Keratinocyte (primary cell): ENCODE results near the gene OGA. TPM values are rescaled to one million over a fixed set of nuclear protein-coding genes. Genes with fewer than 3 reads are reported as not detected.
A peak's percentile ranks its signal among the peaks of the same experiment; 100 is the strongest.

Experiments used
- DNase-seq: peaks from one replicate; pipeline ENCODE4 v3.0.0-alpha.2; 2011; ENCODE audit warnings: low read depth, missing footprints, low spot score
- FAIRE-seq: peaks from 2 replicates; lab custom pipeline; 2011; peaks lifted over from hg19 to GRCh38; lab: Jason Lieb, UNC
- H2AFZ ChIP-seq: 2 replicates; pipeline ENCODE4 v1.6.0; 2012; ENCODE audit warnings: low read length, control low read depth, inconsistent platforms; ENCODE audit not compliant: control insufficient read depth
- H3K27ac ChIP-seq: 2 replicates; pipeline ENCODE4 v1.5.1; 2011; ENCODE audit warnings: low read length; ENCODE audit not compliant: control insufficient read depth, insufficient read depth
- H3K27me3 ChIP-seq: 3 replicates; pipeline ENCODE4 v1.6.0; 2011; ENCODE audit warnings: low read length; ENCODE audit not compliant: control insufficient read depth, insufficient read depth; ENCODE audit errors: extremely low read depth
- H3K36me3 ChIP-seq, 2 experiments: 2 replicates in 1 of 2; 3 replicates in 1 of 2; pipeline ENCODE4 v1.5.1; 2011; ENCODE audit warnings: low read length in 2 of 2, mild to moderate bottlenecking in 1 of 2; ENCODE audit not compliant: control insufficient read depth in 2 of 2, insufficient read depth in 2 of 2; ENCODE audit errors: extremely low read depth in 1 of 2
- H3K4me1 ChIP-seq: 3 replicates; pipeline ENCODE4 v1.5.1; 2011; ENCODE audit warnings: low read length; ENCODE audit not compliant: control insufficient read depth, insufficient read depth; ENCODE audit errors: extremely low read depth
- H3K4me2 ChIP-seq: 3 replicates; pipeline ENCODE4 v1.6.0; 2011; ENCODE audit warnings: low read depth, low read length; ENCODE audit not compliant: control insufficient read depth, insufficient read depth; ENCODE audit errors: extremely low read depth
- H3K4me3 ChIP-seq, 3 experiments: fragments of 200-600 bp in 1 of 3; sonication (generic) in 1 of 3; 2 replicates in 2 of 3; 3 replicates in 1 of 3; pipeline ENCODE4 v1.5.1; 2011 to 2016; ENCODE audit warnings: low read length in 3 of 3, mild to moderate bottlenecking in 3 of 3, control low read depth in 2 of 3, inconsistent platforms in 1 of 3, low read depth in 1 of 3, mixed read lengths in 1 of 3, mixed run types in 1 of 3, moderate library complexity in 1 of 3; ENCODE audit not compliant: control insufficient read depth in 2 of 3, insufficient read depth in 2 of 3; ENCODE audit errors: extremely low read depth in 1 of 3
- H3K79me2 ChIP-seq: 2 replicates; pipeline ENCODE4 v1.6.0; 2012; ENCODE audit warnings: low read length; ENCODE audit not compliant: control insufficient read depth, insufficient read depth
- H3K9ac ChIP-seq: 3 replicates; pipeline ENCODE4 v1.6.0; 2011; ENCODE audit warnings: low read length; ENCODE audit not compliant: control insufficient read depth, insufficient read depth; ENCODE audit errors: extremely low read depth
- H3K9me1 ChIP-seq: 3 replicates; pipeline ENCODE4 v1.6.0; 2011; ENCODE audit warnings: low read length; ENCODE audit not compliant: control insufficient read depth, insufficient read depth; ENCODE audit errors: extremely low read depth
- H3K9me3 ChIP-seq: 2 replicates; pipeline ENCODE4 v1.5.1; 2012; ENCODE audit warnings: low read depth, low read length; ENCODE audit not compliant: control insufficient read depth
- H4K20me1 ChIP-seq: 3 replicates; pipeline ENCODE4 v1.6.0; 2011; ENCODE audit warnings: low read length; ENCODE audit not compliant: control insufficient read depth, insufficient read depth; ENCODE audit errors: extremely low read depth
- EZH2 ChIP-seq: IDR thresholded peaks from one replicate; pipeline ENCODE4 v1.6.1; 2012; ENCODE audit warnings: inconsistent platforms, mild to moderate bottlenecking, low read length, moderate library complexity
- dilution Hi-C: fragments of 300-500 bp; cut with MboI; formaldehyde crosslinking; loops from one replicate; pipeline ENCODE4 v1.7.0; 2020; ENCODE audit warnings: low sequenced_read_pairs; ENCODE audit not compliant: extremely low pct_ligation_motif_present
- polyA plus RNA-seq, 5 experiments: library from polyadenylated mRNA; depleted of rRNA in 3 of 5; stranded (reverse) in 3 of 5; stranded (forward) in 1 of 5; unstranded in 1 of 5; fragments of >200 nt; gene quantifications; 1 replicate in 1 of 5; 2 replicates in 3 of 5; 3 replicates in 1 of 5; pipeline versions ENCODE4 v1.2.1 to v1.2.3, GENCODE V29; 2011 to 2012; ENCODE audit warnings: missing spikeins in 2 of 5, low read depth in 1 of 5, low replicate concordance in 1 of 5
- TF ChIP-seq, protein P1 (sequence below), 3 experiments: IDR thresholded peaks in 1 of 3; conservative IDR thresholded peaks in 1 of 3; optimal IDR thresholded peaks in 1 of 3; 2 replicates in 2 of 3; 3 replicates in 1 of 3; pipeline versions ENCODE3 to v1.5.1; 2011; ENCODE audit warnings: low read length in 3 of 3, mild to moderate bottlenecking in 3 of 3, moderate library complexity in 2 of 3, control low read depth in 1 of 3, inconsistent platforms in 1 of 3; ENCODE audit not compliant: insufficient read depth in 2 of 3; ENCODE audit errors: extremely low read depth in 1 of 3

OGA gene
- polyA plus RNA-seq, 1 donor (not counting 4 experiments of a cell fraction or from before 2014, with no cell fraction given) = 104 TPM

DNA sequence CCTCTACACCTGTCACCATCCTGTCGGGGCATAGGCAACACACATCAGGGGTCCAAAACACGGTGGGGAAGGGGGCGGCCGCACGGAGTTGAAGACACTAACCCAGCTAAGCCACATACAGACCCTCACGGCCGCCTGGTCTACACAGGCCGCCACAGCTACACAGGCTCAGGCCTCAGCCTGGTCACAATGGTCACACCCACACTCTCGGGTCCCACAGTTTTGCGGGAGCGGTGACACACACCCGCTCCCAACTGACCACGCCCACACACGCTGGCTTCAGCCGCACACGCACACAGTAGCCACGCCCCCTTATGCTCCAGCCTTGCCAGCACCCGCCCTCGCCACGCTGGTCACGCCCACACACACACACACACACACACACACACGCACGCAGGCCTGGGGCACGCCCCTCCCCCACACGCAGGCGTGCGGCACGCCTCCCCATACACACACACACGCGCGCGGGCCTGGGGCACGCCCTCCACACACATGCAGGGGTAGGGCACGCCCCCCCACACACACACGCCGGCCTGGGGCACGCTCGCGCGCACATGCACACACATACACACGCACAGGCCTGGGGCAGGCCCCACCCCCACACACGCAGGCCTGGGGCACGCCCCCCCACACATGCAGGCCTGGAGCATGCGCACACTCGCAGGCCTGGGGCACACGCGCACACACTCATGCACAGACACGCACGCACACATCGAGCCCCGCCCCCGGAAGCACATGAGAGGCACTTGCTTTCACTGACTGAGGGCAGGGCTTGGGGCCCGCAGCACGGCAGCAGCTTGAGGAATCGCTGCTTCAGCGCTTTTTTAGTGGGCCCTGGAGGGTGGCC is 12.3 kb upstream of the OGA start:
- DNase-seq = peak; percentile 83
- peak overlapping the region; percentile 30 to 71 (median 44) for H3K4me3 ChIP-seq
- H3K9me1 ChIP-seq = peaks cover 1% of the 10 kb centered on the region
- peak overlapping the region; percentile 89 for H3K4me2 ChIP-seq
- H3K4me1 ChIP-seq = peaks cover 20% of the 10 kb centered on the region
- H3K27ac ChIP-seq = peak overlapping the region; percentile 59
- H3K36me3 ChIP-seq = peaks cover 0 to 8% of the 10 kb centered on the region in 2 experiments
- H3K9me3 ChIP-seq = no peaks in the 10 kb centered on the region
- H4K20me1 ChIP-seq = no peaks in the 10 kb centered on the region
- dilution Hi-C loops = no loop called here
- H3K27me3 ChIP-seq = no peaks in the 10 kb centered on the region
- TF ChIP-seq, protein P1, sequence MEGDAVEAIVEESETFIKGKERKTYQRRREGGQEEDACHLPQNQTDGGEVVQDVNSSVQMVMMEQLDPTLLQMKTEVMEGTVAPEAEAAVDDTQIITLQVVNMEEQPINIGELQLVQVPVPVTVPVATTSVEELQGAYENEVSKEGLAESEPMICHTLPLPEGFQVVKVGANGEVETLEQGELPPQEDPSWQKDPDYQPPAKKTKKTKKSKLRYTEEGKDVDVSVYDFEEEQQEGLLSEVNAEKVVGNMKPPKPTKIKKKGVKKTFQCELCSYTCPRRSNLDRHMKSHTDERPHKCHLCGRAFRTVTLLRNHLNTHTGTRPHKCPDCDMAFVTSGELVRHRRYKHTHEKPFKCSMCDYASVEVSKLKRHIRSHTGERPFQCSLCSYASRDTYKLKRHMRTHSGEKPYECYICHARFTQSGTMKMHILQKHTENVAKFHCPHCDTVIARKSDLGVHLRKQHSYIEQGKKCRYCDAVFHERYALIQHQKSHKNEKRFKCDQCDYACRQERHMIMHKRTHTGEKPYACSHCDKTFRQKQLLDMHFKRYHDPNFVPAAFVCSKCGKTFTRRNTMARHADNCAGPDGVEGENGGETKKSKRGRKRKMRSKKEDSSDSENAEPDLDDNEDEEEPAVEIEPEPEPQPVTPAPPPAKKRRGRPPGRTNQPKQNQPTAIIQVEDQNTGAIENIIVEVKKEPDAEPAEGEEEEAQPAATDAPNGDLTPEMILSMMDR (optimal IDR thresholded peaks at IDR 0.05 in 1 of 3, IDR thresholded peaks at IDR 0.05 in 1 of 3, conservative IDR thresholded peaks at IDR 0.05 in 1 of 3; ENCODE audit: extremely low read depth in 1 of 3, insufficient read depth in 2 of 3, low read length in 3 of 3) = no peak
- TF ChIP-seq EZH2 = no peak
- FAIRE-seq = peak; percentile 79
- H2AFZ ChIP-seq = peak overlapping the region; percentile 62
- H3K79me2 ChIP-seq = no peaks in the 10 kb centered on the region
- peak overlapping the region; percentile 58 for H3K9ac ChIP-seq

DNA sequence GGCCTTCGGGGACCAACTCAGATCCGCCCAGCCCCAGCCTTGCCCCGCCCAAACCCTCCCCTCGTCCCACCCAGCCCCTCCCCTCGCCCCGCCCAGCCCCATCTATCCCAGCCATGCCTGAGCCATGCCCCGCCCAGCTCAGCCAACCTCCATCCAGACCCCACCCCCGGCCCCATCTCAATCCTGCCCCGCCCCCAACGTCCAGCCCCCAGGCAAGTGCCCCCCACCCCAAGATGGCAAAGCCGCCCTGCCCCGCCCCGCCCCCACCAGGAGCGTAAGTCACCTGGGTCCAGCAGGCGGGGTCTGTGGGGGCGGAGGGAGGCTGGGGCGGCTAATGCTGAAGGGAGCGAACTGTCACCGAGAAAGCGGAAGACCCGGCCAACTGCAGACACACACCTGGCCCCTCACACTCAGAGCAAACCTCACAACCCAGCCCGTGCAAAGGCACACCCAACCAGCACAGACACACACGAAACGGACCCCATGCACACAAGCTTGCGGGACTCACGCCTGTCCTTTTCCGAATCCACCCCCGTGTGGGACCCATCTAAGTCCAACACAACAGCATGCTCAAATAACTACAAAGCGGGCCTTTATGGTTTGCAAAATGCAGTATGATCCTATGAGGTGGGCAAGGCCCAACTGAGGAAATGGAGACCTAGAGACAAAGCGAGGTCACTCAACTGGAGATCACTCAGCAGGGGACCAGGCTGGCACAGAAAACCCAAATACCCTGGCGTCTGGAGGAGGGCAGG is 11.5 kb upstream of the OGA start:
- FAIRE-seq = no peak
- dilution Hi-C loops = no loop called here

More for the DNA sequence above, 11.5 kb upstream of the OGA start:
- no peaks in the 10 kb centered on the region for H3K79me2 ChIP-seq
- peak overlapping the region; percentile 89 for H3K4me2 ChIP-seq
- H3K27ac ChIP-seq = peak overlapping the region; percentile 59
- H2AFZ ChIP-seq = peak overlapping the region; percentile 33
- peaks cover 0 to 8% of the 10 kb centered on the region in 2 experiments for H3K36me3 ChIP-seq
- no peaks in the 10 kb centered on the region for H3K27me3 ChIP-seq
- peak overlapping the region; percentile 30 to 71 (median 44) for H3K4me3 ChIP-seq
- no peak for DNase-seq
- H3K9ac ChIP-seq = peak overlapping the region; percentile 58
- H3K9me1 ChIP-seq = no peaks in the 10 kb centered on the region
- H3K4me1 ChIP-seq = peaks cover 20% of the 10 kb centered on the region
- TF ChIP-seq, protein P1 (optimal IDR thresholded peaks at IDR 0.05 in 1 of 3, IDR thresholded peaks at IDR 0.05 in 1 of 3, conservative IDR thresholded peaks at IDR 0.05 in 1 of 3; ENCODE audit: extremely low read depth in 1 of 3, insufficient read depth in 2 of 3, low read length in 3 of 3) = no peak
- no peak for TF ChIP-seq EZH2
- no peaks in the 10 kb centered on the region for H3K9me3 ChIP-seq
- H4K20me1 ChIP-seq = no peaks in the 10 kb centered on the region
